ENCODE results near the gene TBC1D22A. TPM values are rescaled to one million over a fixed set of nuclear protein-coding genes. Genes with fewer than 3 reads are reported as not detected.

Gene TBC1D22A
- total and polyA plus RNA-seq, 2 experiments from 2014 or later: 9.6 to 13.3 TPM

DNA sequence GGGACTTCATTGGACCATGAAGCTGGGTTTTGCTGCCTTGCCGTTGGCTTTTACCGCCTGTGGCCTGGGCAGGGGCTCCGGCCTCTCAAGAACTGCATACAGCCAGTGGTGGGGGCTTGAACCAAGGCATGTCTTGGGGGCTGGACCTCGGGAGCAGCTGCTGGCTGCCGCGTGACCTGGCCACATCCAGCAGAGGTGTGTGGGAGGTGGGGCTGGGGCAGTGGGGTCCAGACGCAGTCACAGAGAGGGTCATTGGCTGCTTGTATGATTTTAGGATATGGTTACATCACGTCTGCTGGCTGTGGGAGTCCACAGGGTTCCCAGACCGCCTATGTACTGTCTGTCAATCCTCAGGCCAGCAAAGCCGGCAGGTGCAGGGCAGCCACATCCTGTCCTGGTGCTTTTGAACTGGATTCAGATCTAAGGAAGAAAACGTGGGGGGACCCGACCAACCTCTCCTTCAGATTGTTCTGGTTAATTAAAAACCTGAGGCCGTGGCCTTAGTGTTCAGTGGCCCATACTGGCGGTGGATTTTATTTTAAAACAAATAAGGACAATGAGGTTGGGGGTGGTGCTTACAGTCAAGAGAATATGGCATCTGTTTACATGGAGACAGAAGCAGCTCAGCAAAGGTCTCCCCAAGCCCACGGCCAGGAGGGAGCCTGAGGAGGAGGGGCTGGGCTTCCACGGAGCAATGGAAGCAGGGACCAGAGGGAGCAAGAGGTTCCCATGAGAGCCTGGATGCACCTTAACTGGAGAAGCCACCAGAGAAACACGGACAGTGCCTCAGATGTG, 426.0 kb downstream of the TBC1D22A start:
- Mint-ChIP-seq H3K4me1 (no peaks in the 10 kb centered on the region; the same call in 2 of the 3 replicates), H3K4me3 (no peak overlapping the region), H3K9me3 (peaks cover 82% of the 10 kb centered on the region), H3K27me3 (ENCODE audit: insufficient read depth, low read depth, poor library complexity) (peaks cover 4% of the 10 kb centered on the region), H3K36me3 (ENCODE audit: low read depth) (peaks cover 12% of the 10 kb centered on the region), H3K27ac (no peak overlapping the region)
- Histone ChIP-seq H3K4me2 (no peak overlapping the region), H3K4me3 (no peak overlapping the region), H4K20me1 (replicated peaks; ENCODE audit: insufficient read depth) (no peaks in the 10 kb centered on the region), H3K27ac (ENCODE audit: low read depth) (no peak overlapping the region), H3K27me3 (ENCODE audit: insufficient read depth) (no peaks in the 10 kb centered on the region), H2AFZ (no peak overlapping the region), H3K79me2 (replicated peaks; ENCODE audit: insufficient read depth) (no peaks in the 10 kb centered on the region), H3K4me1 (ENCODE audit: insufficient read depth) (no peaks in the 10 kb centered on the region), H3K9me2 (ENCODE audit: insufficient read depth) (no peaks in the 10 kb centered on the region), H3K36me3 (ENCODE audit: insufficient read depth) (0 out of 2 replicates have a peak, but pooled peaks cover 3% of the 10 kb centered on the region), H3F3A (replicated peaks; ENCODE audit: low read depth) (no peaks in the 10 kb centered on the region)
- DNase-seq (ENCODE audit: low spot score) (no peak), ATAC-seq (no peak)
- TF ChIP-seq NANOG (IDR thresholded peaks at IDR 0.05; ENCODE audit: borderline replicate concordance) (no peak), POLR2AphosphoS5 (IDR thresholded peaks at IDR 0.05; ENCODE audit: low read depth) (no peak), STAT1 (IDR thresholded peaks at IDR 0.05; ENCODE audit: unreplicated experiment) (no peak), CREB1 (CRISPR knock-in tag; IDR thresholded peaks at IDR 0.05; ENCODE audit: low read depth) (no peak), ZNF331 (CRISPR knock-in tag; IDR thresholded peaks at IDR 0.05; ENCODE audit: low read depth) (no peak), ZNF114 (CRISPR knock-in tag; IDR thresholded peaks at IDR 0.05) (no peak), EZH2 (IDR thresholded peaks at IDR 0.05; ENCODE audit: low read depth, unreplicated experiment) (no peak), JUNB (IDR thresholded peaks at IDR 0.05; ENCODE audit: unreplicated experiment) (no peak), EZH2phosphoT487 (IDR thresholded peaks at IDR 0.05; ENCODE audit: unreplicated experiment) (no peak)
- TF ChIP-seq, protein P1, sequence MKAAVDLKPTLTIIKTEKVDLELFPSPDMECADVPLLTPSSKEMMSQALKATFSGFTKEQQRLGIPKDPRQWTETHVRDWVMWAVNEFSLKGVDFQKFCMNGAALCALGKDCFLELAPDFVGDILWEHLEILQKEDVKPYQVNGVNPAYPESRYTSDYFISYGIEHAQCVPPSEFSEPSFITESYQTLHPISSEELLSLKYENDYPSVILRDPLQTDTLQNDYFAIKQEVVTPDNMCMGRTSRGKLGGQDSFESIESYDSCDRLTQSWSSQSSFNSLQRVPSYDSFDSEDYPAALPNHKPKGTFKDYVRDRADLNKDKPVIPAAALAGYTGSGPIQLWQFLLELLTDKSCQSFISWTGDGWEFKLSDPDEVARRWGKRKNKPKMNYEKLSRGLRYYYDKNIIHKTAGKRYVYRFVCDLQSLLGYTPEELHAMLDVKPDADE (IDR thresholded peaks at IDR 0.05): no peak
- TF ChIP-seq, protein P2, sequence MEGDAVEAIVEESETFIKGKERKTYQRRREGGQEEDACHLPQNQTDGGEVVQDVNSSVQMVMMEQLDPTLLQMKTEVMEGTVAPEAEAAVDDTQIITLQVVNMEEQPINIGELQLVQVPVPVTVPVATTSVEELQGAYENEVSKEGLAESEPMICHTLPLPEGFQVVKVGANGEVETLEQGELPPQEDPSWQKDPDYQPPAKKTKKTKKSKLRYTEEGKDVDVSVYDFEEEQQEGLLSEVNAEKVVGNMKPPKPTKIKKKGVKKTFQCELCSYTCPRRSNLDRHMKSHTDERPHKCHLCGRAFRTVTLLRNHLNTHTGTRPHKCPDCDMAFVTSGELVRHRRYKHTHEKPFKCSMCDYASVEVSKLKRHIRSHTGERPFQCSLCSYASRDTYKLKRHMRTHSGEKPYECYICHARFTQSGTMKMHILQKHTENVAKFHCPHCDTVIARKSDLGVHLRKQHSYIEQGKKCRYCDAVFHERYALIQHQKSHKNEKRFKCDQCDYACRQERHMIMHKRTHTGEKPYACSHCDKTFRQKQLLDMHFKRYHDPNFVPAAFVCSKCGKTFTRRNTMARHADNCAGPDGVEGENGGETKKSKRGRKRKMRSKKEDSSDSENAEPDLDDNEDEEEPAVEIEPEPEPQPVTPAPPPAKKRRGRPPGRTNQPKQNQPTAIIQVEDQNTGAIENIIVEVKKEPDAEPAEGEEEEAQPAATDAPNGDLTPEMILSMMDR (conservative IDR thresholded peaks at IDR 0.05; ENCODE audit: low read depth in 2 of 2): no peak
- TF ChIP-seq, protein P3, sequence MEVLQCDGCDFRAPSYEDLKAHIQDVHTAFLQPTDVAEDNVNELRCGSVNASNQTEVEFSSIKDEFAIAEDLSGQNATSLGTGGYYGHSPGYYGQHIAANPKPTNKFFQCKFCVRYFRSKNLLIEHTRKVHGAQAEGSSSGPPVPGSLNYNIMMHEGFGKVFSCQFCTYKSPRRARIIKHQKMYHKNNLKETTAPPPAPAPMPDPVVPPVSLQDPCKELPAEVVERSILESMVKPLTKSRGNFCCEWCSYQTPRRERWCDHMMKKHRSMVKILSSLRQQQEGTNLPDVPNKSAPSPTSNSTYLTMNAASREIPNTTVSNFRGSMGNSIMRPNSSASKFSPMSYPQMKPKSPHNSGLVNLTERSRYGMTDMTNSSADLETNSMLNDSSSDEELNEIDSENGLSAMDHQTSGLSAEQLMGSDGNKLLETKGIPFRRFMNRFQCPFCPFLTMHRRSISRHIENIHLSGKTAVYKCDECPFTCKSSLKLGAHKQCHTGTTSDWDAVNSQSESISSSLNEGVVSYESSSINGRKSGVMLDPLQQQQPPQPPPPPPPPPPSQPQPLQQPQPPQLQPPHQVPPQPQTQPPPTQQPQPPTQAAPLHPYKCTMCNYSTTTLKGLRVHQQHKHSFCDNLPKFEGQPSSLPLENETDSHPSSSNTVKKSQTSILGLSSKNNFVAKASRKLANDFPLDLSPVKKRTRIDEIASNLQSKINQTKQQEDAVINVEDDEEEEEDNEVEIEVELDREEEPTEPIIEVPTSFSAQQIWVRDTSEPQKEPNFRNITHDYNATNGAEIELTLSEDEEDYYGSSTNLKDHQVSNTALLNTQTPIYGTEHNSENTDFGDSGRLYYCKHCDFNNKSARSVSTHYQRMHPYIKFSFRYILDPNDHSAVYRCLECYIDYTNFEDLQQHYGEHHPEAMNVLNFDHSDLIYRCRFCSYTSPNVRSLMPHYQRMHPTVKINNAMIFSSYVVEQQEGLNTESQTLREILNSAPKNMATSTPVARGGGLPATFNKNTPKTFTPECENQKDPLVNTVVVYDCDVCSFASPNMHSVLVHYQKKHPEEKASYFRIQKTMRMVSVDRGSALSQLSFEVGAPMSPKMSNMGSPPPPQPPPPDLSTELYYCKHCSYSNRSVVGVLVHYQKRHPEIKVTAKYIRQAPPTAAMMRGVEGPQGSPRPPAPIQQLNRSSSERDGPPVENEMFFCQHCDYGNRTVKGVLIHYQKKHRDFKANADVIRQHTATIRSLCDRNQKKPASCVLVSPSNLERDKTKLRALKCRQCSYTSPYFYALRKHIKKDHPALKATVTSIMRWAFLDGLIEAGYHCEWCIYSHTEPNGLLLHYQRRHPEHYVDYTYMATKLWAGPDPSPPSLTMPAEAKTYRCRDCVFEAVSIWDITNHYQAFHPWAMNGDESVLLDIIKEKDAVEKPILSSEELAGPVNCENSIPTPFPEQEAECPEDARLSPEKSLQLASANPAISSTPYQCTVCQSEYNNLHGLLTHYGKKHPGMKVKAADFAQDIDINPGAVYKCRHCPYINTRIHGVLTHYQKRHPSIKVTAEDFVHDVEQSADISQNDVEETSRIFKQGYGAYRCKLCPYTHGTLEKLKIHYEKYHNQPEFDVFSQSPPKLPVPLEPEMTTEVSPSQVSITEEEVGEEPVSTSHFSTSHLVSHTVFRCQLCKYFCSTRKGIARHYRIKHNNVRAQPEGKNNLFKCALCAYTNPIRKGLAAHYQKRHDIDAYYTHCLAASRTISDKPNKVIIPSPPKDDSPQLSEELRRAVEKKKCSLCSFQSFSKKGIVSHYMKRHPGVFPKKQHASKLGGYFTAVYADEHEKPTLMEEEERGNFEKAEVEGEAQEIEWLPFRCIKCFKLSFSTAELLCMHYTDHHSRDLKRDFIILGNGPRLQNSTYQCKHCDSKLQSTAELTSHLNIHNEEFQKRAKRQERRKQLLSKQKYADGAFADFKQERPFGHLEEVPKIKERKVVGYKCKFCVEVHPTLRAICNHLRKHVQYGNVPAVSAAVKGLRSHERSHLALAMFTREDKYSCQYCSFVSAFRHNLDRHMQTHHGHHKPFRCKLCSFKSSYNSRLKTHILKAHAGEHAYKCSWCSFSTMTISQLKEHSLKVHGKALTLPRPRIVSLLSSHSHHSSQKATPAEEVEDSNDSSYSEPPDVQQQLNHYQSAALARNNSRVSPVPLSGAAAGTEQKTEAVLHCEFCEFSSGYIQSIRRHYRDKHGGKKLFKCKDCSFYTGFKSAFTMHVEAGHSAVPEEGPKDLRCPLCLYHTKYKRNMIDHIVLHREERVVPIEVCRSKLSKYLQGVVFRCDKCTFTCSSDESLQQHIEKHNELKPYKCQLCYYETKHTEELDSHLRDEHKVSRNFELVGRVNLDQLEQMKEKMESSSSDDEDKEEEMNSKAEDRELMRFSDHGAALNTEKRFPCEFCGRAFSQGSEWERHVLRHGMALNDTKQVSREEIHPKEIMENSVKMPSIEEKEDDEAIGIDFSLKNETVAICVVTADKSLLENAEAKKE (CRISPR knock-in tag; IDR thresholded peaks at IDR 0.05): no peak
- TF ChIP-seq, protein P4, sequence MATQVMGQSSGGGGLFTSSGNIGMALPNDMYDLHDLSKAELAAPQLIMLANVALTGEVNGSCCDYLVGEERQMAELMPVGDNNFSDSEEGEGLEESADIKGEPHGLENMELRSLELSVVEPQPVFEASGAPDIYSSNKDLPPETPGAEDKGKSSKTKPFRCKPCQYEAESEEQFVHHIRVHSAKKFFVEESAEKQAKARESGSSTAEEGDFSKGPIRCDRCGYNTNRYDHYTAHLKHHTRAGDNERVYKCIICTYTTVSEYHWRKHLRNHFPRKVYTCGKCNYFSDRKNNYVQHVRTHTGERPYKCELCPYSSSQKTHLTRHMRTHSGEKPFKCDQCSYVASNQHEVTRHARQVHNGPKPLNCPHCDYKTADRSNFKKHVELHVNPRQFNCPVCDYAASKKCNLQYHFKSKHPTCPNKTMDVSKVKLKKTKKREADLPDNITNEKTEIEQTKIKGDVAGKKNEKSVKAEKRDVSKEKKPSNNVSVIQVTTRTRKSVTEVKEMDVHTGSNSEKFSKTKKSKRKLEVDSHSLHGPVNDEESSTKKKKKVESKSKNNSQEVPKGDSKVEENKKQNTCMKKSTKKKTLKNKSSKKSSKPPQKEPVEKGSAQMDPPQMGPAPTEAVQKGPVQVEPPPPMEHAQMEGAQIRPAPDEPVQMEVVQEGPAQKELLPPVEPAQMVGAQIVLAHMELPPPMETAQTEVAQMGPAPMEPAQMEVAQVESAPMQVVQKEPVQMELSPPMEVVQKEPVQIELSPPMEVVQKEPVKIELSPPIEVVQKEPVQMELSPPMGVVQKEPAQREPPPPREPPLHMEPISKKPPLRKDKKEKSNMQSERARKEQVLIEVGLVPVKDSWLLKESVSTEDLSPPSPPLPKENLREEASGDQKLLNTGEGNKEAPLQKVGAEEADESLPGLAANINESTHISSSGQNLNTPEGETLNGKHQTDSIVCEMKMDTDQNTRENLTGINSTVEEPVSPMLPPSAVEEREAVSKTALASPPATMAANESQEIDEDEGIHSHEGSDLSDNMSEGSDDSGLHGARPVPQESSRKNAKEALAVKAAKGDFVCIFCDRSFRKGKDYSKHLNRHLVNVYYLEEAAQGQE (IDR thresholded peaks at IDR 0.05; ENCODE audit: unreplicated experiment): no peak
